Measurements from ENCODE around the gene ASPM. TPM values are rescaled to one million over a fixed set of nuclear protein-coding genes. Genes with fewer than 3 reads are reported as not detected.

ASPM gene
- total and polyA plus RNA-seq, 2 of the 4 experiments (the other 2 are of a cell fraction), result 7.1 to 27.8 TPM

GRCh38 chr1:197159461-197159860 is 13.0 kb upstream of the ASPM start:
- Histone ChIP-seq H4K20me1 (ENCODE audit: insufficient read depth, low read length) (no peaks in the 10 kb centered on the region), H3K4ac (ENCODE audit: low read depth, low read length) (no peak overlapping the region), H3K9me3 (ENCODE audit: control insufficient read depth, insufficient read depth, low read length) (no peaks in the 10 kb centered on the region), H4K8ac (ENCODE audit: low read depth in 2 of 2, low read length in 2 of 2) (no peak overlapping the region), H3K27me3 (ENCODE audit: control insufficient read depth, insufficient read depth, low read length) (no peaks in the 10 kb centered on the region), H3K9ac (ENCODE audit: low read depth, low read length) (no peak overlapping the region), H4K91ac (ENCODE audit: insufficient read depth, low read depth, low read length) (no peak overlapping the region), H3K27ac (ENCODE audit: insufficient read depth, low read length) (no peak overlapping the region), H2AK9ac (replicated peaks; ENCODE audit: low read depth, low read length, poor library complexity) (no peak overlapping the region), H2AFZ (replicated peaks; ENCODE audit: low read length, poor library complexity) (no peak overlapping the region), H2AK5ac (ENCODE audit: low read depth, low read length) (no peak overlapping the region), H2BK15ac (ENCODE audit: low read depth, low read length) (no peak overlapping the region), H2BK20ac (ENCODE audit: low read depth, low read length) (no peak overlapping the region), H3K18ac (ENCODE audit: low read depth, low read length) (no peak overlapping the region), H3K4me1 (ENCODE audit: control insufficient read depth, insufficient read depth, low read length) (peaks cover 2% of the 10 kb centered on the region; the same call in 1 of the 2 replicates), H3K9me1 (ENCODE audit: insufficient read depth, low read length) (no peaks in the 10 kb centered on the region), H2BK120ac (ENCODE audit: low read depth, low read length) (no peak overlapping the region), H3K4me3 (ENCODE audit: insufficient read depth, low read depth, low read length) (no peak overlapping the region), H3K23ac (ENCODE audit: low read depth, low read length) (no peak overlapping the region), H3K36me3 (ENCODE audit: control insufficient read depth, insufficient read depth, low read length) (peaks cover 3% of the 10 kb centered on the region), H2BK5ac (ENCODE audit: low read depth, low read length, poor library complexity, severe bottlenecking) (no peak overlapping the region), H3K4me2 (ENCODE audit: low read depth, low read length) (no peak overlapping the region), H3K56ac (ENCODE audit: extremely low read depth, insufficient read depth, low read length) (no peak overlapping the region), H4K5ac (ENCODE audit: low read depth, low read length) (no peak overlapping the region), H3K79me1 (ENCODE audit: low read depth in 1 of 2, low read length in 2 of 2) (peaks cover 0 to 3% of the 10 kb centered on the region in 2 experiments; a peak in 2 of 4 replicates), H3K14ac (replicated peaks; ENCODE audit: low read depth, low read length) (no peak overlapping the region)
- POLR2A ChIA-PET (ENCODE audit: unreplicated experiment), result no interaction called here
- CTCF ChIA-PET, result interaction anchor here (0.6 kb wide), 1 partner anchor 29 kb away, joined by 3 read pairs; no protein-coding TSS in a partner anchor
- no peak for TF ChIP-seq BHLHE40 (IDR thresholded peaks at IDR 0.05; ENCODE audit: low read depth, low read length)
- TF ChIP-seq CHD1 (IDR thresholded peaks at IDR 0.05; ENCODE audit: low read depth, low read length), result no peak
- no peak for TF ChIP-seq CTCF (conservative IDR thresholded peaks at IDR 0.05; ENCODE audit: low read depth, low read length)
- TF ChIP-seq MAZ (IDR thresholded peaks at IDR 0.05; ENCODE audit: borderline replicate concordance, low read depth, low read length), result no peak
- no peak for TF ChIP-seq FOS (IDR thresholded peaks at IDR 0.05; ENCODE audit: low read depth, low read length)
- TF ChIP-seq CEBPB (IDR thresholded peaks at IDR 0.05; ENCODE audit: low read depth, low read length), result no peak
- TF ChIP-seq POLR2A (IDR thresholded peaks at IDR 0.05; ENCODE audit: low read depth, low read length), result no peak
- ATAC-seq (ENCODE audit: low read depth), result no peak
- in situ Hi-C loops (cut with MboI; ENCODE audit: low sequenced_read_pairs), result no loop called here
- WGBS, 2 experiments (ENCODE audit: extremely low coverage in 2 of 2, insufficient read length in 1 of 2), result no CpG with 5 or more reads among the region's 7 CpGs
- BruUV-seq (replicated peaks), result no TSS peak
- intact Hi-C loops (cut with micrococcal nuclease), result no loop called here
- no peak for DNase-seq
- dilution Hi-C loops (cut with HindIII; ENCODE audit: low sequenced_read_pairs, unreplicated experiment), result no loop called here

Data from IMR-90 (cell line).